ENCODE measurements around the gene TGFBR3.

Gene TGFBR3

GRCh38 chr1:91799159-91799558, 86.8 kb downstream of the TGFBR3 start:
- no peak for DNase-seq (ENCODE audit: low read depth)

- DNase-seq (ENCODE audit: low read depth), result no peak
Measured at GRCh38 chr1:91798740-91799139, 87.2 kb downstream of the TGFBR3 start.

DNA sequence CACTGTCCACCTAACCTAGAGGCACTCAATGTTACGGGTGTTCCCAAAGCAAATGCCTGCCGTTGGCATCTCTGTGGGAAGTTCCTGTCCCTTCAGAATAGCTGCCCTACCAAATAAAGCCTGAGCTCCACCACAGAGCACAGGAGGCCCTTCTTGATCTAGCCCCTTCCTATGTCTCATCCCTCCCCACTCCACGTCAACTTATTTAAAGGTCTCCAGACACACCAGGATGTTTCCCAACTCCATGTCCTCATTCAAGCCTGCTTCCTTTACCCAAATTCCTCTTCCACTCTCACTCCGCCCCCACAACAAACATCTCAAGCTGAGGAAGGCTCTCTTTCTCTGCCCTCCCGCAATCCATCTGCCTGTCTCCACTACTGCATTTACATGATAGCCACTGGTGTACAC, 87.7 kb downstream of the TGFBR3 start:
- DNase-seq (ENCODE audit: low read depth), result no peak

DNA sequence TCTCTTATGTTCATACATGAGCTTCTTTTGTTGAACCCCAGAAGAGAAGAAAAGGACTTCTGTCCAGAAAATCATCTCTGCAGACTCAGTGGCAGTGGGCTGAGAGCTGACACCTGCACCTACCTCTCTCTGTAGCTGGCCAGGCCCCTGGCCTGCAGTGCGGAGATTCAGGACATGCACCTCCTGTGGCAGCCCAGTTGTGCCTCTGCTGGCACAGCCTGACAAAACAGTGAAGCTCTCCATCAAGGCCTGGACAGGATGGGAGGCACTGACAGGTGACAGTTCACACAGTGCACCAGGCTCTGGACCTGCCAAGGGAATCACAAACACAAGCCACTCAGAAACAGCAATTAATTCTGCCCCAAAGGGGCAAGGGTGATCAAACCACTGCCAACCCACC, 88.8 kb downstream of the TGFBR3 start:
- DNase-seq (ENCODE audit: low read depth), result no peak

GRCh38 chr1:91796390-91796654, 89.6 kb downstream of the TGFBR3 start:
- DNase-seq (ENCODE audit: low read depth), result no peak

DNA sequence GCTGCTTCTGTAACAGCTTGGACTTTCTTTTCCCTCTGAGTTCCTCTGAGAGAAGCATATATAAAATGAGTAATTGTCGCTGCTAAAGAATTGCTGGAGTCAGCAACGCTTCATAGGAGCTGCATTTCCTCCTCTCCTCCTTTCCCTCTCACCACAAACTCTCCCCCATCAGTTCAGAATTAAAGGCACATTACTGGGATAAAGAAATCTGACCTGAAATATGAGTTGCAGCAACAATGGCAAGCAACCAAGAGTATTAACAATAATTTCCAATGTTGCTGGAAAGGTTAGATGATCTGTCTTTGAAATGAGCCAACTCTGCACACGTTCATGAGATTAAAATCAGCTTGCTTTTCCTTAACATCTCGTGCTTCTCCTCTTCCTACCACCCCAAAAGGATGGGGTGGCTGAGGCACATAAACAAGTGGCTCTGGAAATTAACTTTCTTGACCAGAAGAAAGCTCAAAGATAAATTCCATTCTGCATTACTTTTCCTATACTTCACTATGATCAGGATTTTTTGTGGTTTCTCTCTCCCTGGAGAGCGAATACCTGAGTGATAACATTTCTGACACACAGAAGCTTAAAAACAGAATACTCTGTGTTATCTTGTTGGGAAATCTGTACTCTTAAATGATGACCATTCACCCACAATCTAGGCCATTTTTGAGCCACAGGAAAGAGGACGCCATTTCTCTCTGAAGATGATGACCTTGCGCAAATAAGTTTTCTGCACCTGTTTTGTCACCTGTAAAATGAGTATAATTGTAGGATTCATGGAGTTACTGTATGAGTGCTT, 90.2 kb downstream of the TGFBR3 start:
- no peak for DNase-seq (ENCODE audit: low read depth)

GRCh38 chr1:91793877-91794276, 92.1 kb downstream of the TGFBR3 start:
- no peak for DNase-seq (ENCODE audit: low read depth)

GRCh38 chr1:91793189-91793588, 92.8 kb downstream of the TGFBR3 start:
- DNase-seq (ENCODE audit: low read depth), result no peak

DNA sequence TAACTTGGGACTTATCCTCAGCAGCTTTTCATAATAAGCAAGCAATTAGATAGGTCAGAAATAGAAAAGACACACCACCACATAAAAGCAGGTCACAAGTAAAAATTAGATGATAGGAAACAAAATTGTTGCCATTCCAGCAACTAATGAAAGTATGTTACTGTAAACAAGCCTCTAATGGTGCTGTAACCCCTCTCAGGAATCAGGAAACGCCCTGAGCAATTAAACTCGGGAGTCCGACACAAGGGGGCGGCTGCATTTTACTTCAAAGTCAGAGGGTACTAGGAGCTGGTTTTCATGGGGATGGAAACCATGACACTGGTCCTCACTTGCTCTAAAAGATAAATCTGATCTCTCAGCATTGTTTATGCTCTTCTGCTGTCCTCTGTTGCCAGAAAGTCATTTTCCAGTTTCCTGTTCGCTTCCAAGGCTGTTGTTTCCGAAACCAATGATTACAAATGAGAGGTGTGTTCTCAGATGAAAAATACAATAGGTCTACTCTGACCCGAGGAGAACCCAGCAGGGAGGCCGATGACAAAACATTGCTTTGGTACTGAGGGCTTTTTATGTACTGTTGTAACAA, 93.4 kb downstream of the TGFBR3 start:
- no peak for DNase-seq (ENCODE audit: low read depth)

- no peak for DNase-seq (ENCODE audit: low read depth)
Measured at GRCh38 chr1:91791691-91792488, 94.1 kb downstream of the TGFBR3 start.

GRCh38 chr1:91791103-91791502, 94.8 kb downstream of the TGFBR3 start:
- DNase-seq (ENCODE audit: low read depth), result no peak

DNA sequence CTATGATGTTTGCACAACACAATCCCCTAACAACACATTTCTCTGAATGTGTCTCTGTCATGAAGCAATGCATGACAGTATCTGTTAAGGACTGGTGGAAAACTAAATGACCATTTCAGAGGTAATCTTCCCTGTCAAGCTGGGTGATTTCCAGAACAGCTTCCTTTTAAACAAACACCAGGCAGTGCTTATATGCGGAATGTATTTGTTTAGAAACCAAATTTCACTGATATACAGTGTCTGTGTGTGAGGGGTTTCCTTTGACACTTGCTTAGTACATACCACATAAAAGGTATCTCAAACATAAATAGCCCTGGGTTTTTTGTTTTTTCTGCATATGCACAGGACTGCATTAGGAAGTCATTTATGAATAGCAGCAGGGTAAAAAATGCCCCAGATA, 95.6 kb downstream of the TGFBR3 start:
- no peak for DNase-seq (ENCODE audit: low read depth)

DNA sequence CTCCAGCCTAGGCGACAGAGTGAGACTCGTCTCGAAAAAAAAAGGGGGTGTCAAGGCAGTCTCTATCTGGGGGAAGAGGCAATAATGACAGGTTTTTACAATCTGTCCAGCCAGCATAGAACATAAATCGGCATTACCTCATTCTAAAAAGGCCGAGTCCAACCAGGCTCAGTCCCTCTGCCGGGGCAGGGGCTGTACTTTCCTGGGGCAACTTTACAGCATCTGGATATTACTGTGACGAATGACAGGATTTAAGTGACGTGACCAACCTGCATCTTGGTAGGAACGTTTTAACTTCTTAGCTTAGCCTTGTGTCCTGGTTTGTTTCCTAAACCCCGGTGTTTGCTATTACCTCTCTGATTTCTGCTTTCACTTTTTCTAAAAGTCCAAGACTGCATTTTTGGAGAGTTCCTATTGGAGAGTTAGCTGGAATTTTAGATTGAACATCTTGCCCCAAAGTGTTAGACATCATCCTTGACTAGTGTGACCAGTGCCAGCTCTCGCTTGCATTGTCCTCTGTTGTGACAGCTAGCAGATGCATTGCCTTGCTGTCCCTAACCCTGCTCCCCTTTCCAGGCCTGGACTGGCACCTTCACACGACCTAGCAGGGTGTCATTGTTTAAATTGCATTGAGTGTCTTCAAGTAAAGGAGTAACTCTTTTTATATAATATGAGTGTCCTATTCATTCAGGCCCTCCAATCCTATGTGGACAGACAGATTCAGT, 96.5 kb downstream of the TGFBR3 start:
- no peak for DNase-seq (ENCODE audit: low read depth)

- no peak for DNase-seq (ENCODE audit: low read depth)
Measured at GRCh38 chr1:91787919-91788318, 98.0 kb downstream of the TGFBR3 start.

GRCh38 chr1:91784616-91785015, 101.3 kb downstream of the TGFBR3 start:
- no peak for DNase-seq (ENCODE audit: low read depth)

- DNase-seq (ENCODE audit: low read depth), result no peak
Measured at GRCh38 chr1:91784191-91784590, 101.8 kb downstream of the TGFBR3 start.

GRCh38 chr1:91783423-91784170, 102.4 kb downstream of the TGFBR3 start:
- no peak for DNase-seq (ENCODE audit: low read depth)

GRCh38 chr1:91781901-91782622, 103.9 kb downstream of the TGFBR3 start:
- DNase-seq (ENCODE audit: low read depth), result no peak

DNA sequence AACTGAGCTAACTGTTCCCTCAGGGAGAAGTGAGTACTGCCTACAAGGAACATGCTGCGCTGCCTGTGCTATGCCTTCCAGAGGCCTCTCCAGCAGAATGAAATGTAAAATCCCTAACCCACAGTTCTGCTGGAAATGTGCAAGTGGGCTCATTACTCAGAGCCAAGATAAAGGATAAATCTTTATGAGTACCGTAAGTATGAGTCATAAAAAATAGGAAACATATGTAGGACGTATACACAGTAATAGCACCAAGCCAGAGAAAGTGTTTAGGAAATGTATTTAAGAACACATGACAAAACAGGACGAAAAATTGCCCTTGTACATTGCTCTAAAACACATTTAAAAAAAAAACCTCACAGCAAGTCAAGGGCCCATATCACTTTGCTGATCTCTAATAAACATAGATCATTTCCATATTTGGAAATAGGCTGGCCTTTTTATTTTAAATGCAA, 104.6 kb downstream of the TGFBR3 start:
- no peak for DNase-seq (ENCODE audit: low read depth)

DNA sequence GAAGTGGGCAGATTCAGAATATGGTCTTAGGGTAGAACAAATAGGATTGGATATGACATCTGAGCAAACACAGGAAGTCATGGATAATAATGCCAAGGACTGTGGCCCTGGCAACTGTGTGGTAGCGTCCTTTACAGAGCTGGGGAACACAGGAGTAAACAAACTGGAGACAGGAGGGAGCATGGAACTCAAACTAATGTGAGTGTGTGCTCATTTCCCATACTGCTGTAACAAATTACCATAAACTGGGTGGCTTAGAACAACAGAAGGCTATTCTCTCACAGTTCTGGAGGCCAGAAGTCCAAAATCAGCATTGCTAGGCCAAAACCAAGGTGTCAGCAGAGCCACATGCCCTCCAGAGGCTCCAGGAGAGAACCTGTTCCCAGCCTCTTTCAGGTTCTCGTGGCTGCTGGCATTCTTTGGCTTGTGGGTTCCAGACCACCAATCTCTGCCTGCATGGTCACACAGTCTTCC, 106.4 kb downstream of the TGFBR3 start:
- DNase-seq (ENCODE audit: low read depth), result no peak

- DNase-seq (ENCODE audit: low read depth), result no peak
Measured at GRCh38 chr1:91778964-91779363, 107.0 kb downstream of the TGFBR3 start.
